GM12878 (cell line): ENCODE results near the gene RDH16. TPM values are rescaled to one million over a fixed set of nuclear protein-coding genes. Genes with fewer than 3 reads are reported as not detected.

Source experiments
- ATAC-seq: fragments of 200-7000 bp; cut with Tn5 transposase; 3 replicates; pipeline ENCODE4 v1.9.1; 2020; ENCODE audit warnings: mild to moderate bottlenecking, moderate library complexity
- BruUV-seq: library from RNA; stranded (reverse); fragments of 400-500 nt; replicated peaks from 2 replicates; lab custom pipeline; 2021; lab: Mats Ljungman, UMichigan
- CTCF ChIA-PET: fragments of 300-600 bp; sonication (Branson Sonifier 250); formaldehyde crosslinking; extraction: SDS; loops from one replicate; lab custom pipeline; 2021; ENCODE audit warnings: inconsistent platforms; lab: Yijun Ruan, JAX
- POLR2A ChIA-PET: fragments of 350-600 bp; formaldehyde crosslinking; extraction: SDS; loops from one replicate; lab custom pipeline; 2021; ENCODE audit warnings: inconsistent platforms; lab: Charles Lee
- RAD21 ChIA-PET: fragments of 300-600 bp; sonication (Branson Sonifier 250); formaldehyde crosslinking; loops from one replicate; lab custom pipeline; 2023; ENCODE audit warnings: antibody characterized with exemption; ENCODE audit not compliant: unreplicated experiment; lab: Charles Lee
- SMC1A ChIA-PET: fragments of 300-600 bp; sonication (Branson Sonifier 250); formaldehyde crosslinking; loops from one replicate; lab custom pipeline; 2023; ENCODE audit not compliant: unreplicated experiment, uncharacterized antibody; lab: Charles Lee
- DNase-seq: peaks from one replicate; pipeline ENCODE4 v3.0.0-alpha.2; 2011; ENCODE audit warnings: low read depth, low spot score
- FAIRE-seq: peaks from 3 replicates; lab custom pipeline; 2011; peaks lifted over from hg19 to GRCh38; lab: Jason Lieb, UNC
- H2AFZ ChIP-seq: 2 replicates; pipeline ENCODE4 v1.6.0; 2011; ENCODE audit warnings: low read depth, low read length, control low read depth; ENCODE audit not compliant: control insufficient read depth
- H3K27ac ChIP-seq: 2 replicates; pipeline ENCODE4 v1.5.1; 2011; ENCODE audit warnings: control low read depth; ENCODE audit not compliant: control insufficient read depth, insufficient read depth
- H3K27me3 ChIP-seq, 2 experiments: replicated peaks in 1 of 2; 2 replicates each; pipeline versions ENCODE4 v1.6.0 to v1.6.1; 2011; ENCODE audit warnings: low read length in 1 of 2; ENCODE audit not compliant: control insufficient read depth in 2 of 2, insufficient read depth in 2 of 2
- H3K36me3 ChIP-seq, 2 experiments: 2 replicates each; pipeline ENCODE4 v1.5.1; 2011; ENCODE audit warnings: low read length in 1 of 2; ENCODE audit not compliant: control insufficient read depth in 2 of 2, insufficient read depth in 2 of 2
- H3K4me1 ChIP-seq: 2 replicates; pipeline ENCODE4 v1.6.1; 2011; ENCODE audit warnings: mild to moderate bottlenecking, low read length, moderate library complexity, mixed read lengths; ENCODE audit not compliant: control insufficient read depth, insufficient read depth
- H3K4me2 ChIP-seq: 2 replicates; pipeline ENCODE4 v1.6.0; 2011; ENCODE audit warnings: control low read depth; ENCODE audit not compliant: control insufficient read depth, insufficient read depth
- H3K4me3 ChIP-seq: fragments of 200-600 bp; sonication (generic); 2 replicates; pipeline ENCODE4 v1.5.1; 2016
- H3K79me2 ChIP-seq: 2 replicates; pipeline ENCODE4 v1.6.0; 2011; ENCODE audit warnings: low read length; ENCODE audit not compliant: control insufficient read depth, insufficient read depth
- H3K9ac ChIP-seq: 2 replicates; pipeline ENCODE4 v1.8.0; 2011; ENCODE audit warnings: low read length, control low read depth, mixed read lengths; ENCODE audit not compliant: control insufficient read depth, insufficient read depth
- H3K9me3 ChIP-seq: replicated peaks from 3 replicates; pipeline ENCODE4 v1.5.1; 2011; ENCODE audit warnings: mild to moderate bottlenecking, low read length; ENCODE audit not compliant: control insufficient read depth, insufficient read depth
- H4K20me1 ChIP-seq: 2 replicates; pipeline ENCODE4 v1.6.0; 2011; ENCODE audit not compliant: control insufficient read depth, insufficient read depth
- BRCA1 ChIP-seq: IDR thresholded peaks from 2 replicates; pipeline ENCODE4 v1.6.1; 2011; ENCODE audit warnings: low read depth, low read length, improper control_type of control experiment
- DPF2 ChIP-seq: fragments of 450-650 bp; IDR thresholded peaks from 2 replicates; pipeline ENCODE4 v1.6.1; 2017; ENCODE audit warnings: mild to moderate bottlenecking
- EP300 ChIP-seq, 2 experiments: fragments of 150-350 bp in 1 of 2; IDR thresholded peaks; 2 replicates each; pipeline ENCODE4 v1.6.1; 2011 to 2012; ENCODE audit warnings: low read depth in 2 of 2, low read length in 2 of 2, borderline replicate concordance in 1 of 2, improper control_type of control experiment in 1 of 2, inconsistent platforms in 1 of 2; ENCODE audit not compliant: control insufficient read depth in 1 of 2
- JUNB ChIP-seq: IDR thresholded peaks from 2 replicates; pipeline ENCODE4 v1.6.1; 2016; ENCODE audit warnings: antibody characterized with exemption, mild to moderate bottlenecking
- KLF5 ChIP-seq: fragments of 450-650 bp; IDR thresholded peaks from 2 replicates; pipeline ENCODE4 v1.6.1; 2014; ENCODE audit warnings: mild to moderate bottlenecking; ENCODE audit not compliant: partially characterized antibody
- NFYA ChIP-seq: IDR thresholded peaks from 2 replicates; pipeline ENCODE4 v1.6.1; 2011; ENCODE audit warnings: low read depth, mild to moderate bottlenecking, low read length, improper control_type of control experiment, borderline replicate concordance
- NR2F1 ChIP-seq: fragments of 450-650 bp; conservative IDR thresholded peaks from 2 replicates; pipeline ENCODE4 v1.6.1; 2017; ENCODE audit warnings: mild to moderate bottlenecking
- POLR2AphosphoS2 ChIP-seq: IDR thresholded peaks from 2 replicates; pipeline ENCODE4 v1.6.1; 2011; ENCODE audit warnings: low read depth, mild to moderate bottlenecking, low read length, improper control_type of control experiment, moderate library complexity
- RAD21 ChIP-seq: IDR thresholded peaks from 2 replicates; pipeline ENCODE4 v1.6.1; 2011; ENCODE audit warnings: mild to moderate bottlenecking, low read depth, low read length, moderate library complexity; ENCODE audit not compliant: insufficient read depth
- SP1 ChIP-seq: IDR thresholded peaks from one replicate; pipeline ENCODE4 v1.6.1; 2011; ENCODE audit warnings: low read depth, low read length
- SUZ12 ChIP-seq: fragments of 200-600 bp; sonication (generic); IDR thresholded peaks from one replicate; pipeline ENCODE4 v1.6.1; 2018; ENCODE audit warnings: antibody characterized with exemption, mild to moderate bottlenecking; ENCODE audit not compliant: unreplicated experiment
- TAF1 ChIP-seq: IDR thresholded peaks from 2 replicates; pipeline ENCODE4 v1.6.1; 2011; ENCODE audit warnings: mild to moderate bottlenecking, low read depth, low read length, borderline replicate concordance
- WGBS: methylation state at CpG from one replicate; pipeline ENCODE4 v1.1.6; 2016; ENCODE audit warnings: low lambda C conversion rate; ENCODE audit not compliant: insufficient replicate concordance, insufficient coverage; ENCODE audit errors: missing lambda C conversion rate; 5-methylcytosine and 5-hydroxymethylcytosine counted together
- in situ Hi-C: fragments of 300-500 bp; cut with MboI; formaldehyde crosslinking; loops from 9 replicates; pipeline ENCODE4 v1.14.3; 2018; ENCODE audit warnings: mixed read lengths
- intact Hi-C: fragments of 100-400 bp; cut with micrococcal nuclease; formaldehyde crosslinking; loops from one replicate; pipeline ENCODE4 v1.14.2; 2022; ENCODE audit not compliant: unreplicated experiment
- polyA plus RNA-seq, 11 experiments: library from polyadenylated mRNA; depleted of rRNA in 4 of 11; unstranded in 6 of 11; stranded (reverse) in 5 of 11; fragments of >200 nt; fragmentation: Nextera tagmentation in 4 of 11; fragmentation: Illumina TruSeq in 1 of 11; extraction: Ambion mirVana in 4 of 11; extraction: Trizol in 1 of 11; gene quantifications; 1 replicate in 1 of 11; 2 replicates in 10 of 11; pipeline versions ENCODE4 v1.2.1 to v1.2.3, GENCODE V29; 2011 to 2016; ENCODE audit warnings: inconsistent platforms in 2 of 11, missing spikeins in 2 of 11, low read depth in 1 of 11
- total RNA-seq, 4 experiments: library from RNA; depleted of rRNA in 3 of 4; stranded (reverse); fragments of >200 nt in 3 of 4; fragmentation: Illumina TruSeq in 1 of 4; extraction: Trizol in 1 of 4; gene quantifications; 2 replicates each; pipeline versions ENCODE4 v1.2.1 to v1.2.3, GENCODE V29; 2013 to 2021
- TF ChIP-seq, protein P1 (sequence below): fragments of 450-650 bp; IDR thresholded peaks from 2 replicates; pipeline ENCODE4 v1.6.1; 2017; ENCODE audit warnings: antibody characterized with exemption, mild to moderate bottlenecking, moderate library complexity

The RDH16 gene
- total and polyA plus RNA-seq, 10 of the 15 experiments (the other 5 are each of a cell fraction or from before 2014, with no cell fraction given): 0.04 to 0.31 (median 0.06) TPM

DNA sequence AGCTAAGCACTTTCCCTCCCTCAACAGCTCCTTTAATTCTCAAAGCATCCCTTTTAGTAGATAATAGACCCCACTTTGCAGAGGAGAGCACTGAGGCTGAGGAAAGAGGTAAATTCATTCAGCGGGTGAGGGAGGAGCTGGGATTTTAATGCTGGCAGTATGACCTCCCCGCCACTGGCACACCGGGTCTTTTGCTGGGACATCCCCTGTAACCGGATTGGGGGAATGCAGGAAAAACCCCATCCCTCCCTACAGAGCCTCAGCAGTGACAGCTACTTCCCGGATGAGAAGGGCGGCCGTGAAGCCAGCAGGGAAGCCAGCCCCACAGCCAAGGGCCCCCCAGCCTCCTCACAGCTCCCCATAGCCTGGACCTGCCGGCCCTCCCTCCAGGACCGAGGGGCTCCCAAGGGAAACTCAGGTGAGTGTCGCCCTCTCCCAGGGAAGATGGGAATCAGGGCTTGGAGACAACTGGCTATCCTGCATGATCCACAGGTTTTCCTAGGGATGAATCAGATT lies 36.9 kb upstream of the RDH16 start:
- no peaks in the 10 kb centered on the region for H3K79me2 ChIP-seq
- ATAC-seq: no peak
- TF ChIP-seq NFYA: no peak
- no peak for TF ChIP-seq DPF2
- TF ChIP-seq RAD21: no peak
- H3K36me3 ChIP-seq: no peaks in the 10 kb centered on the region; a peak in 1 of 4 replicates
- H3K4me2 ChIP-seq: no peak overlapping the region
- FAIRE-seq: no peak
- no peak for DNase-seq
- 94% methylated on average over 10 of the region's 10 CpGs for WGBS
- no peak overlapping the region for H2AFZ ChIP-seq
- H3K9ac ChIP-seq: no peak overlapping the region
- POLR2A ChIA-PET: no interaction called here
- H3K27ac ChIP-seq: no peak overlapping the region
- H4K20me1 ChIP-seq: no peaks in the 10 kb centered on the region
- no peak overlapping the region for H3K4me3 ChIP-seq
- H3K9me3 ChIP-seq: no peaks in the 10 kb centered on the region
- in situ Hi-C loops: no loop called here
- peaks cover 24% of the 10 kb centered on the region for H3K4me1 ChIP-seq
- SMC1A ChIA-PET: no interaction called here
- RAD21 ChIA-PET: no interaction called here
- intact Hi-C loops: no loop called here
- no peaks in the 10 kb centered on the region for H3K27me3 ChIP-seq
- BruUV-seq: no TSS peak
- CTCF ChIA-PET: interaction anchor here (0.8 to 1.7 kb wide), 5 partner anchors 9 to 241 kb away, joined by 3 to 7 read pairs (median 4); no protein-coding TSS in a partner anchor

DNA sequence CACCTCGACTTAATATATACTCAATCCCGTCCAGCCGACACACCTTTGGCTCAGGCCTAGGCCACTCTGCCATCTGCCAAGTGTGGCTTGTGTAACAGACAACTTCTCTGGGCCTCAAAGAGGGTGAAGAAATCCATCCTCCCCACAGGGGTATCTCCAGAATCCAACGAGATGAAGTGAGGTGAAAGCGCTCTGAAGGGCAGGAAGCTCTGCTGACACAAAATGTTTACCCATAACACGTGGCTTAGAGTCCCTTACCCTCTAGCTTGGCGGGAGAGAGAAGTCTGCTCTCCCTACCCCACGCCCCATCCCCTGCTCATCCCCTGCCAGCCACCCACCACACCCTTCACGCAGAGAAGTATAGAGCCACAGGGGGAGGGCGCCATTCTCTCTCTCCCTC lies 35.9 kb upstream of the RDH16 start:
- in situ Hi-C loops (no loop called here), intact Hi-C loops (no loop called here)
- no peaks in the 10 kb centered on the region; a peak in 1 of 4 replicates for H3K36me3 ChIP-seq
- ChIA-PET SMC1A (no interaction called here), RAD21 (no interaction called here), CTCF (interaction anchor here (0.9 to 1.7 kb wide), 3 partner anchors 10 to 356 kb away, joined by 3 to 7 read pairs (median 3); no protein-coding TSS in a partner anchor), POLR2A (no interaction called here)
- no peak overlapping the region for H3K4me2 ChIP-seq
- DNase-seq: no peak
- H4K20me1 ChIP-seq: no peaks in the 10 kb centered on the region
- no peak for FAIRE-seq
- no peak overlapping the region for H3K9ac ChIP-seq
- peaks cover 19% of the 10 kb centered on the region for H3K4me1 ChIP-seq
- no peak for ATAC-seq
- TF ChIP-seq POLR2AphosphoS2 (no peak), SP1 (no peak), NR2F1 (no peak), KLF5 (no peak), SUZ12 (no peak), BRCA1 (no peak), TAF1 (no peak), JUNB (no peak), EP300 (IDR thresholded peaks at IDR 0.05; ENCODE audit: borderline replicate concordance in 1 of 2, control insufficient read depth in 1 of 2, low read depth in 2 of 2, low read length in 2 of 2) (no peak)
- TF ChIP-seq, protein P1, sequence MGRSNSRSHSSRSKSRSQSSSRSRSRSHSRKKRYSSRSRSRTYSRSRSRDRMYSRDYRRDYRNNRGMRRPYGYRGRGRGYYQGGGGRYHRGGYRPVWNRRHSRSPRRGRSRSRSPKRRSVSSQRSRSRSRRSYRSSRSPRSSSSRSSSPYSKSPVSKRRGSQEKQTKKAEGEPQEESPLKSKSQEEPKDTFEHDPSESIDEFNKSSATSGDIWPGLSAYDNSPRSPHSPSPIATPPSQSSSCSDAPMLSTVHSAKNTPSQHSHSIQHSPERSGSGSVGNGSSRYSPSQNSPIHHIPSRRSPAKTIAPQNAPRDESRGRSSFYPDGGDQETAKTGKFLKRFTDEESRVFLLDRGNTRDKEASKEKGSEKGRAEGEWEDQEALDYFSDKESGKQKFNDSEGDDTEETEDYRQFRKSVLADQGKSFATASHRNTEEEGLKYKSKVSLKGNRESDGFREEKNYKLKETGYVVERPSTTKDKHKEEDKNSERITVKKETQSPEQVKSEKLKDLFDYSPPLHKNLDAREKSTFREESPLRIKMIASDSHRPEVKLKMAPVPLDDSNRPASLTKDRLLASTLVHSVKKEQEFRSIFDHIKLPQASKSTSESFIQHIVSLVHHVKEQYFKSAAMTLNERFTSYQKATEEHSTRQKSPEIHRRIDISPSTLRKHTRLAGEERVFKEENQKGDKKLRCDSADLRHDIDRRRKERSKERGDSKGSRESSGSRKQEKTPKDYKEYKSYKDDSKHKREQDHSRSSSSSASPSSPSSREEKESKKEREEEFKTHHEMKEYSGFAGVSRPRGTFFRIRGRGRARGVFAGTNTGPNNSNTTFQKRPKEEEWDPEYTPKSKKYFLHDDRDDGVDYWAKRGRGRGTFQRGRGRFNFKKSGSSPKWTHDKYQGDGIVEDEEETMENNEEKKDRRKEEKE: no peak
- H2AFZ ChIP-seq: no peak overlapping the region
- no peaks in the 10 kb centered on the region for H3K79me2 ChIP-seq
- H3K27me3 ChIP-seq: no peaks in the 10 kb centered on the region
- BruUV-seq: no TSS peak
- WGBS: 68% methylated on average over 10 of the region's 10 CpGs
- H3K4me3 ChIP-seq: no peak overlapping the region
- H3K9me3 ChIP-seq: no peaks in the 10 kb centered on the region
- no peak overlapping the region for H3K27ac ChIP-seq
